GM19193 (cell line): ENCODE measurements around the gene JMY.
A peak's percentile ranks its signal among the peaks of the same experiment; 100 is the strongest.

Experiments used
- POLR2A ChIP-seq: IDR thresholded peaks from 4 replicates; pipeline ENCODE4 v1.6.1; 2011; ENCODE audit not compliant: insufficient read depth, insufficient read length; ENCODE audit errors: extremely low read depth

JMY gene, protein sequence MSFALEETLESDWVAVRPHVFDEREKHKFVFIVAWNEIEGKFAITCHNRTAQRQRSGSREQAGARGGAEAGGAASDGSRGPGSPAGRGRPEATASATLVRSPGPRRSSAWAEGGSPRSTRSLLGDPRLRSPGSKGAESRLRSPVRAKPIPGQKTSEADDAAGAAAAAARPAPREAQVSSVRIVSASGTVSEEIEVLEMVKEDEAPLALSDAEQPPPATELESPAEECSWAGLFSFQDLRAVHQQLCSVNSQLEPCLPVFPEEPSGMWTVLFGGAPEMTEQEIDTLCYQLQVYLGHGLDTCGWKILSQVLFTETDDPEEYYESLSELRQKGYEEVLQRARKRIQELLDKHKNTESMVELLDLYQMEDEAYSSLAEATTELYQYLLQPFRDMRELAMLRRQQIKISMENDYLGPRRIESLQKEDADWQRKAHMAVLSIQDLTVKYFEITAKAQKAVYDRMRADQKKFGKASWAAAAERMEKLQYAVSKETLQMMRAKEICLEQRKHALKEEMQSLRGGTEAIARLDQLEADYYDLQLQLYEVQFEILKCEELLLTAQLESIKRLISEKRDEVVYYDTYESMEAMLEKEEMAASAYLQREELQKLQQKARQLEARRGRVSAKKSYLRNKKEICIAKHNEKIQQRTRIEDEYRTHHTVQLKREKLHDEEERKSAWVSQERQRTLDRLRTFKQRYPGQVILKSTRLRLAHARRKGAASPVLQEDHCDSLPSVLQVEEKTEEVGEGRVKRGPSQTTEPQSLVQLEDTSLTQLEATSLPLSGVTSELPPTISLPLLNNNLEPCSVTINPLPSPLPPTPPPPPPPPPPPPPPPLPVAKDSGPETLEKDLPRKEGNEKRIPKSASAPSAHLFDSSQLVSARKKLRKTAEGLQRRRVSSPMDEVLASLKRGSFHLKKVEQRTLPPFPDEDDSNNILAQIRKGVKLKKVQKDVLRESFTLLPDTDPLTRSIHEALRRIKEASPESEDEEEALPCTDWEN

DNA sequence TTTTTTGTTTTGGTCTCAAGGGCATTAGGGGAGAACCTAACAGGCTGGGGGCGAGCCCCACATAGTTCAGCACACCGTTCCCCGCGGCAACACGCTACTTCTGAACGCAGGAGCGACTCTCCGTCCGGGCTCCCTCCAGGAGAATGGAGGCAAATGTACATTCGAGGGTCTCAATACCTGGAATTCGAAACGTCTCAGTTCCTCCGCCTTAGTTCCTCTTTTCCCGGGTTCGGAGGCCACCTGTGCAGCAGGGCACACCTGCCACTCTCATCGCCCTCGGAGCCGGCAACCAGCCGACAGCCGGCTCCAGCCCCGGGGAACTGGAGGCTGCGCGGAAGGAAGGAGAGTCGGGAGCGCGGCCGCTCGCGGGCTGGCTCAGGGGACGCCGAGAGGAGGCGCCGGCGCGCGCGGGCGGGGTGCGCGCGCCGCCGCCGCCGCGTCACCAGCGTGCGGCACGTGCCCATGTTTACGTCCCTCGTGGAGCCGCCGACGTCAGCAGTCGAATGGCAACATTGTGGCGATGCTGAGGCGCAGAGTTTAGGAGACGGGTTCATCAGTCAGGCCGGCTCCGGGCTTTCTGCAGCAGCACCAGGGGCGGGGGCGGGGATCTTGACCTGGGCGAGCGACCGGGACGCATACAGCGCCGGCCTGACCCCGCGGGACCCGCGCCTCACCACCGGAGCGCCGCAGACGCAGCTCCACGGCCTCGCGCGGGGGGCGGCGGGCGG lies at the start of gene JMY:
TSS of gene JMY (plus strand) at position 498 of the 728 bp plus-strand sequence. CDS start 520 bp downstream, outside the sequence.
- TF ChIP-seq POLR2A: peak; percentile 89

DNA sequence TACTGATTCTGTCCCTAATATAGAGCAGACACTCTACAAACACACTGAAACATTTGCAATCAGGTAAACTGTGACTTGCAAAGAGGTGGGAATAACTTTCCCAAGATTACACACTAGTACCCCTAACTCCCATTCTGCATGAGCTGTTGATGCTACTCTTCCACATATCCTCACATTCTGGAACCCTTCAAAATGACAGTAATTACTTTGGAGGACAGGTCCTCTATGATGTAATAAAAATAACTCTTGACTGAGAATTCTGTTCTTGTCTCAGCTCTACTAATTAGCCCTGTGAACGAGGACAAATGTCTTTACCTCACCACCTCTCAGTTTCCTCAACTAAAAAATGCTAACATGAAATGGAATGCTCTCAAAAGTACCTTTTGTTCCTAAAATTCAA lies 49.5 kb upstream of the JMY start:
- TF ChIP-seq POLR2A: no peak

DNA sequence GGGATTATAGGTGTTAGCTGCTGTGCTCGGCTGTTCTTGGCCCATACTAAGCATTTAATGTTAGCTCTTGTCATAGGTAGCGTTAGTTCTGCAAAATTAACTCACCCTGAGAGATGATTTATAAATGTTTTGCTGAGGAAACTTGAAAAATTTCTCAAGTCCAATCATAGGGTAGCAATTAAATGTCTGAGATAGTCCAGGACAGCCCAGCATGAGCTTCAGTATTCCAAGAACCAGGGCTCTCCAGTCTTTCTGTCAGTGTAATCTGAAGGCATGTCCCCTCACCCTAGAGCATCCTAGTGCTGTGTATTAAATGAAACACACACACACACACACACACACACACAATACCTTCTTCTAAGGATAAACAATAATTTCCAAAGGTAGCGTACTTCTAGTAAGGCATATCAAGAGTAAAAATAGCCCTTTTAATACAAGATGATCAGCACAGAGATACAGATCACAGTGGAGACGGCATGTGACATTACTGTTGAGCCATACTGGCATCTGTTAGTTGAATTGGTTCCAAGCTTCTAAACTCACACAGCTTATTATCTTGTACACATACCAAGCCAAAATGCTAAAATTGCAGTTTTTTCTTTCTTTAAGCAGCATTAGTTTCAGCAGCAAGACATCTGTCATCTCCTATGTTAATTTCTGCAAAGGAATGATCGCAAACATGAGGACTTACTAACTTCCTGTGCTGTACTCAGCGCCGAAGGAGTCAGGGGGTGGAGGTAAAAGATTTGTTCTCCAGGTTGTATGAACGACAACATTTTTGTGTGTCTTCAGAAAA lies 46.3 kb upstream of the JMY start:
- no peak for TF ChIP-seq POLR2A

DNA sequence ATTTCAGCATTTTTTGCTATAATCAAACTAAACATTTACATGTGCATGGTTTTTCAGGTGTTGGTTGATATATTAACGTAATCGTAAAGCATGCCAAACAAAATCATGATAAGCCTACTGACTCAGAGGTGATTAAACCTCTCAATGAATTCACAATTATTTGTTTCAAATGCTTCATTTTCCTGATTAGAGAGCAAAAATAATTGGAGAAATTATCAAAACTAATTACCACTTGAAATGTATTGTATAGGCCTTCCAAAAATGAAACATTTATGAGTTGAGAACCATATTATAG lies 45.7 kb upstream of the JMY start:
- no peak for TF ChIP-seq POLR2A

DNA sequence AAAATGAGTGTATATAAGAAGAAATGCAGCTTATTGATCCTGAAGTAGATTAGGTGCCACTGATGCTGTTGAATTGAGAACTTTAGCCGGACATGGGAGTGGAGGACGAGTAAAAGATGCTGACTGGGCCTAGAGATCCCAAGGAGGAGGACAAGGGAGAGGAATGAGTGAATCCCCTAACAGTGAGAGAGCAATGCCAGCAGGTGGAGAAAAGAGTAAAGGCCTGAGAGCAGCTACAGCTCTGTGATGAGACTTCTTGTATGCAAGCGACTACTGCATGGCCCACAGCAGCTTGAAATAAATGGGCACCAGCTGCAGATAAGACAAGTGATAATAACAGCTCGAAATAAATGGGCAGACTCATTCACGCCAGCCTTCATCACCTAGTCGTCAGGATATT lies 44.5 kb upstream of the JMY start:
- TF ChIP-seq POLR2A: no peak

DNA sequence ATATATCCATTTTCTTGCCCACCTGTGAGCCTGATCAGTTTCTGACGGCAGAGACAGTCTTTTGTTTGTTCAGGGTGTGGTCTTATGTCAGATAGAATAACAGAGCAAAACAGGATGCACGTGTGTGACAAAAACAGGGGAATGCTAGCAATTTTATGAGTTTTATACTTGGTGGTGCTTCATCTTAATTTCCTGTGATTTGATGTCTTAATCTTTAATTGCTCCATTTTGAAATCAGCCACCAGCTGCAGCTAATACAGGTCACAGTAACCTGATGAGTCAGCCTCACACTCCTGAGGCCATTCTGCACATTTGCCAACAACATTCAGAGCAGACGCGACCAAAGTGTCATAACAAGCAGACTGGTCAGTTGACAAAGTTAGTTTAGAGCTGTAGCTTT lies 42.3 kb upstream of the JMY start:
- TF ChIP-seq POLR2A: no peak

DNA sequence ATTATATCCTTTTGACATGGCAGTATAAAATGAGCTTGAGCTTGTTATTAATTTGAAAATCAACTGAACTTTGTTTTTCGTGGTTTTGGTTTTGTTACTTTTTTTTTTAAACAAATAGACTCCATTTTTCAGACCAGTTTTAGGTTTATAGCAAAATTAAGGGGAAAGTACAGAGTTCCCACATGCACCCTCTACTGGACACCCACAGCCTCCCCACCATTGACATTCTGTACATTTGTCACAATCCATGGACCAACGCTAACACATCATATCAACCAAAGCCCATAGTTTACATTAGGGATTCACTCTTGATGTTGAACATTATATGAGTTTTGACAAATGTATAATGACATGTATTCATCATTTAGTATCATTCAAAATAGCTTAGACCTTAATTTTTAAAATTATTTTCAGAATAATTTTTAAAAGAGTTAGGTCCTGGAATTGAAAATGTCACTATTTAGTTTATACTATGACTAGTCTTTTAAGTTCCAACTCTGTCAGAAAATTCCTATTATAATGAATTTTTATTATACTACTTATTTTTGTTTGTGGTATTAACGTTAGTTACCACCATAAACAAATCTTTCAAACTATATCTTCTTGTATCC lies 35.3 kb upstream of the JMY start:
- no peak for TF ChIP-seq POLR2A

DNA sequence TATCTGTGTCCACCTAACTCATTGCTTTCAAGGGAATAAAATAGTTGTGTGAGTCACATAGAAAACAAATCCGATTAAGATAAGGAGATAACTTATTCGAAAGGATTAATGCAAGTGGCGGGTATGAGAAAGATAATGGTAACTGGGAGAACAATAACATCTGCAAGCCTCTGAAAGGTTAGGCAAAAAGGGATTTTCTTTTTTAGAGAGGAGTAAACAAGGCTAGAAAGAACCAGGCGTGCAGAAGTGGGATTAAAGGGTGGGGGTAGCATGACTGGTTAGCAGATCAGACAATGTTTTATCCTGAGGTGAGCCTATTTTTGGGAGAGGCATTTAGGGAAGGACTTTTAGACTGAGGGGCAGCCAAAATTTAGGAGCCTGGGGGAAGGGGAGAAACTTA lies 34.7 kb upstream of the JMY start:
- TF ChIP-seq POLR2A: no peak

DNA sequence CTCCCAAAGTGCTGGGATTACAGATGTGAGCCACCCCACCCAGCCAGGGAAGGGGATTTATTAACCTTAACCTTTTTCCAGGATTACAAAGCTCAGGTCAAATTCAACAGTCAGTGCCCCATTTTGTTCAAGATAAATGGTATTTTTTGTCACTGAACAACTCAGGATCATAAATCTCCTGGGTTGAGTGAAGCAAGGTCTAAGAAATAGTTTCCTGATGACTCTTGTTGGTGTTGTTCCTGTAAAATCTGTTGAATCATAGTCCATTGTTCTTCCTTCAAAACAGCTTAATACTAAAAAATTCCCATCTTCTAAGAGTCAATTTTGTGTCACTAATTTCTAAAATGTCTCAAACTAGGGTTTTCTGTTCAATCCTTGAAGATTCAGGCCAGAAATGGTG lies 33.9 kb upstream of the JMY start:
- no peak for TF ChIP-seq POLR2A

DNA sequence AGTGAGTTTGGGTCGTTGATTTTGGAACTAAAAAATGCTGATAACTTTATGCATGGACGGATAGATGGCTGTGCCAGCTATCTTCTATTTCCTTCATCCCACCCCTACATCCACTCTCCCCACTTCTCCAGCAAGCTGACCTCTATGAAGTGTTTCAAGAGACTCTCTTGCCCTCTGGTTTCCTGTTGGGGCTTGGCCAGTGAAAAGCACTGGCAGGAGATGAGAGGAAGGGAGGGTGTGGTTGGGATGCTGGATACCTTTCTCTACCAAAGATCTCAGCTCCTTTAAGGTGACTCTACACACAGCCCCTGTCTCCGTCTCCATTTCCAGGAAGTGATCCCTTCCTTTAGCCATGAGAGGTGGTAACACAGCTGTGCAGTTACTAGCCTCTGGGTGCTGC lies 30.0 kb upstream of the JMY start:
- TF ChIP-seq POLR2A: no peak

DNA sequence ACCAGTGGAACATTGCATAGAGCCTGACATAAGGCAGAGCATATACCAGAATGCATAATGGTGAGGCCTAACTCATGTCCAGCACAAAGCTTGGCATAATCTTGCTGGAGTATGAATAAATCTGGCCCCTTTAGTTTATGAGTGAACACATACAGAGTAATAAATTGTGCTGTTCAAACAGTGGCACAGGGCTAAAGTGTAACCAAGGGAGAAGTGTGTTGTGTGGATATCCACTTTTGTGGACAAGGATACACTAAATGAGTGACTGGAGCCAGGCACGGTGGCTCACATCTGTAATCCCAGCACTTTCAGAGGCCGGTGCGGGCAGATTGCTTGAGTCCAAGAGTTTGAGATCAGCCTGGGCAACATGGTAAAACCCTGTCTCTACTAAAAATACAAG lies 29.4 kb upstream of the JMY start:
- no peak for TF ChIP-seq POLR2A

DNA sequence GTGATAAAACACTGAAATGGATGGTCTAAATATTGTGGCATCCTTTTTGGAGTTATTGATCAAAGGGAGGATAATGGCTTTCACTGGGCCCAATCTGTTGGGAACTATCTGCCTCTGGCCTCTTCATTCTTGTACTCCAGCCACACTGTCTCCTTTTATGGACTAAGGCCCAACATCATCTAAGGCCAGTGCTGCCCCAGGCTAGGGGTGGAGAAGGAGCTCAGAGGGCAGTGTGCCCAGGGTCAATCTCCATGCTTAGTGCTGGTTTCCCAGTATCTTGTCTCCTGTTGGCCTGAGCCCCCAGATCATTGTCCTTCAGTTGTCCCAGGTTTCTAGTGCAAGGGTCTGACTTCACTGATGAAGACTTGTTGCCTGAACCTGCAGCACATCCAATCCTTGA lies 26.4 kb upstream of the JMY start:
- TF ChIP-seq POLR2A: no peak

DNA sequence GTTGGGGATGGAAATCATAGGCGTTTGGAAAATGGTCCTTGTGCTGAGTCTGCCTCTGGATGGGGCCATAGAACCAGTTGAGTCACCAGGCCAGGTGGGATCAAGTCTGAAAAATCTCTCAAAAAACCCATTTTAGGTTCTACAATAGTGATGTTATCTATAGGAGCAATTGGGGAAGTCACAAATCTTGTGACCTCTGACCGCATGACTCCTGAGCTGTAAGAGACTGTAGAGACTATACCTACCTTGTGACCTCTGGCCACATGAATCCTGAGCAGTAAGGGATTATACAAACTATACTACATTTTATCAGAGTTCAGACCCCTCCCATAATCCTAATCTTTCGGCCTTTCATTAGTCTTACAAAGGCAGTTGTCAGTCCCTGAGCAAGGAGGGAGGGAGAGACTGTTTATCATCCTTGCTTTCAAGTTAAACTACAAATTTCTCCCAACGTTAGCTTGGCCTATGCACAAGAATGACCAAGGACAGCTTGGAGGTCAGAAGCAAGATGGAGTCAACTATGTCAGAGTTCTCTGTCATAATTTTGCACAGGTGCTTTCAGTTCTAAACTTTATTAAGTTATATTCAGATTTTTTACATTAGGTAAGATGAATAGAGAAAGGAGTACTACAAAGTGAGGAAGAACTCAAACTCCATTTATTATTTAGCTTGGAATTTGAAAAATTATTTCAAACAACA lies 11.5 kb upstream of the JMY start:
- no peak for TF ChIP-seq POLR2A

DNA sequence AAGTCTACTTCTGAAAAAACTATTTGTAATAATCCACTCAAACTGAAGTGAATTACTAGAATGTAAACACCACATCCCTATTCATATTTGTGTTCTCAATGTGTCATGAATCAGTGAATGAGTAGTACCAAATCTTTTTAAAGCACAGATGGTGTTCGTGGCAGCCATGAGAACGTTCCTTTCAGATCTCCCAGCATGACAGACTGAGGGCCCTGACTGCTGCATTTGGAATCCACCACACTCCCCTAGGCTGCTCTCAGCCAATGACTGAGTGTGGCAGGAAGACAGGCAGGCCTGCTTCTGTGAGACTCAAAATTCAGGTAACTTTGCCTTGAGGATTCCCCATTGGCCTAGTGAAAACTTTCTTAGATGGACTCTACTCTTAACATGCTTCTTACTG lies 10.9 kb upstream of the JMY start:
- TF ChIP-seq POLR2A: no peak

DNA sequence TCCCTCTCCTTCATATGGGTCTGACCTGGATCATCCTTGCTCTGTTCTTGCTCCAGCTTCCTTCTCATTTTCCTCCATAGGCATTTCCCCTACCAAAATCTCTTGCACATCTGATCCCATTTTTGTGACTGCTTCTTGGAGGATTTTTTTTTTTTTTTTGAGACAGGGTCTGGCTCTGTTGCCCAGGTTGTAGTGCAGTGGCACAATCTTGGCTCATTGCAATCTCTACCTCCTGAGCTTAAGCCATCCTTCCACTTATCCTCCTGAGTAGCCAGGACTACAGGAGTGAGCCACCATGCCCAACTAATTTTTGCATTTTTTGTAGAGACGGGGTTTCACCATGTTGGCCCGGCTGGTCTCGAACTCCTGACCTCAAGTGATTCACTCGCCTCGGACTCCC lies 10.5 kb upstream of the JMY start:
- no peak for TF ChIP-seq POLR2A
